ENCODE measurements around the gene ZNF516.

Gene ZNF516

GRCh38 chr18:76507830-76508385 is 12.9 kb upstream of the ZNF516 start:
- no peak for DNase-seq

GRCh38 chr18:76506974-76507764 is 12.1 kb upstream of the ZNF516 start:
- no peak for DNase-seq

GRCh38 chr18:76506395-76506794 is 11.4 kb upstream of the ZNF516 start:
- no peak for DNase-seq

DNA sequence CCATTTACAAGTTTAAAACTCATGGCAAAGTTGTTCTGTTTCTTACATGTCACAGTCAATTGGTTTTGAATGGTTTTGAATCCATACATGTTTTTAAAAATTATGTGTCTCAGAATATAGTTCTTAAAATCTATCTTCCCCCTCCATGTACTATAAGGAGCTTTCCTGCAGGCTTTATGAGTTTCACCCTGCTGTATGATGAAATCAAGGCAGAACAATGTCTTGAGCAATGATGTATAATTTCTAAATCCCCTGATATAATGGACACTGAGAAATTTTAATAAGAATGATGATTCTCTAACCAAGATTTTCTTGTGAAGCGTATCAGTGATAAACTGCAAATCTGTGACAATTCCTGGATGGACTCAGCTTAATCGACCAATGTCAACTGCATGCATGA is 10.6 kb upstream of the ZNF516 start:
- no peak for DNase-seq

DNA sequence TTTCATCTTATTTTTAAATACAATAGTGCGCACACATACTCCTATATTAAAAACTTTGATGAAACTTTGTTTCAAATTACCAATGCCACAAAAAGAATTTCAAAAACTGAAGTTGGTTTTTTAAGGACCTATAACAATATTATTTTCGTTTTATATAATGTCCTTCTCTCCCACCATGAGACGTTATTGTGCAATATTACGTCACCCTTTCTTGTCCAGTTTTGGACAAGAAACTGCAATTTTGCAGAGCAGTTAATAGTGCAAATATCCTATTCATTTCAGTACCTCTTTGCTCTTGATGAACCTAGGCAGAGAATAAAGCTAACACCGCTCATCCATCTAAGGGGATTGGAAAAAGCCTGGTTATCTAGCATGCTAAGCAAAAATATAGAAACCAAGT is 9.7 kb upstream of the ZNF516 start:
- no peak for DNase-seq

GRCh38 chr18:76503649-76504386 is 8.8 kb upstream of the ZNF516 start:
- no peak for DNase-seq

GRCh38 chr18:76502551-76502950 is 7.5 kb upstream of the ZNF516 start:
- DNase-seq = no peak

- DNase-seq = peak; percentile 28 to 47
These were observed 4.7 kb upstream of the ZNF516 start for GRCh38 chr18:76499637-76500340.

GRCh38 chr18:76499021-76499420 is 4.0 kb upstream of the ZNF516 start:
- DNase-seq = no peak

DNA sequence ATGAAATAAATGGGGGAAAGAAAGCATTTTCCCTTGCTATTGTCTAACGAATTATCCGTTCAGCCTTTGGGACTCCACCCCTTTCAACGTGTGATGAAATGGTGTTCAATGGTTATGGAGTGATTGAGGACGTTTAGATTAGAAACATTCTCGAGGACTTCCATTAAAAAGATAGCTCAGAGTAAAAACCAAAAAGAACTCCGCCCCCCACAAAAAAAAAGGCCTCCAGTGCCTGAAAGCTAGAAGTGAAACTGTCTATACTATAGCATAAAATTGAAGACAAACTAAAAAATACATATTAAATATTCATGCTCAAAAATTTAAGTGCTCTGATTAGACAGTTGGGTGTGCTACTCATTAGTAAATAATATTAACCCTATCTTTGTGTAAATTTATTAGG is 3.0 kb upstream of the ZNF516 start:
- DNase-seq = no peak

GRCh38 chr18:76497021-76497420 is 2.0 kb upstream of the ZNF516 start:
- DNase-seq = no peak

- peak; percentile 51 to 59 for DNase-seq
These were observed 1.3 kb upstream of the ZNF516 start for GRCh38 chr18:76496194-76496890.

- DNase-seq = peak; percentile 38 to 50
These were observed 572 bp upstream of the ZNF516 start for GRCh38 chr18:76495435-76496193.

DNA sequence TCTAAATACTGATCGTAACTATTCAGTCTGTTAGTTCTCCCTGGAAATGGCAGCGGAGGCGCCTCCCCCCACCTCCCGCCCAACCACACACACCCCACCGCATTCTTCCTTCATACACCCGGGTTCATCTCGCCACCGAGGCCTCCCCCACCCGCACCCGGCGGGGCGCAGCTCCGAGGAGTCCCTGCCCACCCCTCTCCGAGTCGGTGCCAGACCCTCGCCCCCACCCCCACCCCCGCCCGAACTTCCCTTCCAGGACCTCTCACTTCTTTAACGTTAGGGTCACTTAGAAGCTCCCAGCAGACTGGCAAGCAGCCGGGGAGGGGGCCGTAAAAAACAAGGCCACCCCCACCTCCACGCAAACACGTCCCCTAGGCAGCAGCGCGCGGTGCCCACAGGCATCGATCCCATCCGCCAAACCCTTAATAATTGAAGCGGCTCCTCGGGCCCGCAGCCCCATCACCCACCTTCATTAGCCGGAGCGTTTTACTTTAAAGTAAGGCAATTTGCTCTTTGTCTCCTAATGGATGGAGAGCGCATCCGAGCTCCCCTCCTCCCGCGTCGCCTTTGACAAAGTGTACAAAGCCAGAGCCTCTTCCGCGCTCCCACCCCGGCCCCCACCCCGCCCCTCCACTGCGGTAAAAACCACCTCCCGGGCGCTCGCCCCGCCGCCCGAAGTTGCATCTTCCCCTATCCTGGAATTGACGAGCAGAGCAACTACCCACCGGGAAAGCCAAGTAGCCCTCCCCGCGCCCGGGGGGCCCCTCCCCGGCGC is 624 bp downstream of the ZNF516 start:
- DNase-seq = peak in 1 of 2 donors; percentile 30

GRCh38 chr18:76493213-76494161 is 1.6 kb downstream of the ZNF516 start:
- DNase-seq = no peak

- DNase-seq = peak; percentile 96 to 97
These were observed 2.3 kb downstream of the ZNF516 start for GRCh38 chr18:76492669-76493212.

GRCh38 chr18:76491776-76492668 is 3.0 kb downstream of the ZNF516 start:
- peak; percentile 26 to 34 for DNase-seq

GRCh38 chr18:76491473-76491775 is 3.6 kb downstream of the ZNF516 start:
- DNase-seq = peak; percentile 75 to 79

Measured in CD4-positive, alpha-beta T cell treated with Interleukin-4 for 1 hour (primary cell).